HL-60/S4 (cell line): ENCODE results near the gene SELENOO.

ENCODE experiments used
- in situ Hi-C: fragments of 300-500 bp; cut with MboI; formaldehyde crosslinking; loops from 2 replicates; pipeline ENCODE4 v1.14.3; 2022; ENCODE audit warnings: low sequenced_read_pairs

SELENOO gene

DNA sequence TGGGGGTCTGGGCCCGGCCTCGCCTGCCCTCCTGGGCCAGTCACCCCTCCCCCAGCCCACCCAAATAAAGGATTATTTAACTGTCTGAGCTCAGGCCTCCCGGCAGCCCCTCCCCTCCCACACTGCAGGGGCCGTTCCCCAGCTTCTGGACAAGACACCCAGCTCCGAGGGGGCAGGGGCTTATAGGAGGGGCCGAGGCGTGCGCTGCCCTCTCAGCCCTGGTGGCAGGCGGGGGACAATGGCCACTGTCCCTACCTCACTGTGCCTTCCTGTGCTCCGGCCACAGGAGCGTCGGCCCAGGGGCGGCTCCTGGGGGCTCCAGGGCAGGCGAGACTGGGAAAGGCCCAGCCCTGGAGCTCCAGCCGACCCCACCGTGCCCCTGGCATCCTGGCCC lies 2.2 kb upstream of the SELENOO start:
- in situ Hi-C loops: no loop called here

- in situ Hi-C loops: no loop called here
Measured at GRCh38 chr22:50199251-50199721, 1.5 kb upstream of the SELENOO start.

DNA sequence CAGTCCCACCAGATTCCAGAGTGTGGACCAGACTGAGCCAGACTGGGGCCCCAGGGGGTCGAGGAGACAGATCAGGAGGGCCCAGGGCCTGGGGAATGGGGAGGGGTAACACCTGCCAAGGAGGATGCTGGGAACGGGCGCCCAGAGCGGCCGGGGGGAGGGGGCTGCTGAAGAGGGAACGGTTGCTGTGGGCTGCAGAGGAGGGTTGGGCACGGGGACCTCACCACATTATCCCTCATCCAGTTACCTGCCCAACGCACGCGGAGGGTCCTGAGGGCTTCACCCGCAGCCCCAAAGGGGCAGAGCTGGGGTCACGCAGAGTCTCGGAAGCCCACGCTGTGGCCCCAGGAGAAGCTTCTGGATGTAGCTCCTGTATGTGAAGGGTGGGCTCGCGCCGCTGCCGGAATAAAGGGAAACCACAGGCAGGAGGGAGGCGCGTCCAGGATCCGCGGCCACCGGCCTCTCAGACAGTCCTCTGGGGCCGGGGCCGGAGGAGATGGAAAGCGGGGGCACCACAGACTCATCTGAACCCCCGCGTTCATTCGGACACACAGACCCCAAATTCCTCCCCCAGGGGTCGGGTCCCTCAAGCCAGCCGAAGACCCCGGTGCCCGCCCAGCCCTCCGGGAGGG lies 866 bp upstream of the SELENOO start:
- in situ Hi-C loops: loop anchor here (25.0 kb wide), 2 partner anchors 263 to 438 kb away; no protein-coding TSS in a partner anchor

GRCh38 chr22:50201191-50202129 lies 649 bp downstream of the SELENOO start:
- in situ Hi-C loops: loop anchor here (25.0 kb wide), 2 partner anchors 264 to 439 kb away; no protein-coding TSS in a partner anchor

GRCh38 chr22:50202130-50202666 lies 1.4 kb downstream of the SELENOO start:
- in situ Hi-C loops: loop anchor here (25.0 kb wide), 2 partner anchors 265 to 440 kb away; no protein-coding TSS in a partner anchor

GRCh38 chr22:50203288-50203687 lies 2.5 kb downstream of the SELENOO start:
- in situ Hi-C loops: loop anchor here (25.0 kb wide), 2 partner anchors 266 to 441 kb away; no protein-coding TSS in a partner anchor

GRCh38 chr22:50204571-50204970 lies 3.8 kb downstream of the SELENOO start:
- in situ Hi-C loops: loop anchor here (25.0 kb wide), 2 partner anchors 267 to 442 kb away; no protein-coding TSS in a partner anchor

DNA sequence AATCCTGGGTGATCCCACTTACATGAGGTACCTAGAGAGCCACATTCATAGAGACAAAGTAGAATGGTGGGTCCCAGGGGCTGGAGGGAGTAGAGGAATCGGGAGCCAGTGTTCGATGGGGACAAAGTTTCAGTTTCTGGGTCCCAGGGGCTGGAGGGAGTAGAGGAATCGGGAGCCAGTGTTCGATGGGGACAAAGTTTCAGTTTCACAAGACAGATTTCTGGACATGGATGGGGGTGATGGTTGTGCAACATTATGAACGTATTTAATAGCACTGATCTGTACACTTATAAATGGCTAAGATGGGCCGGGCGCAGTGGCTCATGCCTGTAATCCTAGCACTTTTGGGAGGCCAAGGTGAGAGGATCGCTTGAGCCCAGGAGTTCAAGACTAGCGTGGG lies 4.2 kb downstream of the SELENOO start:
- in situ Hi-C loops: loop anchor here (25.0 kb wide), 2 partner anchors 268 to 443 kb away; no protein-coding TSS in a partner anchor

DNA sequence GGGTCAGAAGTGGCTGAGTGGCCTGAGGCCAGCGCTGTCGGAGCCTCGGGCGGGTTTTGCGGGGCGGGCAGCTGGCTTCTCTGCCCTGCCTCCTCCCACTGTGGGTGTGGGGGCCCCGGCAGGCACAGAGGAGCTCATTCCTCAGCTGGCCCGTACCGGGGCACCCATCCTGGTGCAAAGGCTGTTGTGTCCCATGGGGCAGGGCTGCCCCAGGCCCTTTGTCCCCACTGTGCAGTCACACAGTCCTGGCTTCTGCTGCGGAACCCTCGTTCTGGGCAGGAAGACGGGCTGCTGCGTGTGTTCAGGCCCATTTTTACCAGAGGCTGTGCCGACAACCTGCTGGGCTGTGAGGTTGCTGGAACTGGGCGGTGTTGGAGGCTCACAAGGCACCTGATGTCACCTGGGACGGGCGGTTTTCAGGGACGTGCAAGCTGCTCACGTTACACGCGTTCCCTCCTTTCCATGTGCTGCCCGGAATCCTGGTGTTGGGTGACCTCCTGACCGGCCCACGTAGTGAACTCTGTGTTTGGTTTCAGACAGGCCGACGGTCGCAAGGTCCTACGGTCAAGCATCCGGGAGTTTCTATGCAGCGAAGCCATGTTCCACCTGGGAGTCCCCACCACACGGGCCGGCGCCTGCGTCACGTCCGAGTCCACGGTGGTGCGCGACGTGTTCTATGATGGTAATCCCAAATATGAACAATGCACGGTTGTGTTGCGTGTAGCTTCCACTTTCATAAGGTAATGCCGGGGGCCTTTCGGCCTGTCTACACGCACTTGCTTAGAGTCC lies 5.2 kb downstream of the SELENOO start:
- in situ Hi-C loops: loop anchor here (25.0 kb wide), 2 partner anchors 269 to 444 kb away; no protein-coding TSS in a partner anchor

GRCh38 chr22:50206599-50206998 lies 5.8 kb downstream of the SELENOO start:
- in situ Hi-C loops: loop anchor here (25.0 kb wide), 2 partner anchors 269 to 444 kb away; no protein-coding TSS in a partner anchor

DNA sequence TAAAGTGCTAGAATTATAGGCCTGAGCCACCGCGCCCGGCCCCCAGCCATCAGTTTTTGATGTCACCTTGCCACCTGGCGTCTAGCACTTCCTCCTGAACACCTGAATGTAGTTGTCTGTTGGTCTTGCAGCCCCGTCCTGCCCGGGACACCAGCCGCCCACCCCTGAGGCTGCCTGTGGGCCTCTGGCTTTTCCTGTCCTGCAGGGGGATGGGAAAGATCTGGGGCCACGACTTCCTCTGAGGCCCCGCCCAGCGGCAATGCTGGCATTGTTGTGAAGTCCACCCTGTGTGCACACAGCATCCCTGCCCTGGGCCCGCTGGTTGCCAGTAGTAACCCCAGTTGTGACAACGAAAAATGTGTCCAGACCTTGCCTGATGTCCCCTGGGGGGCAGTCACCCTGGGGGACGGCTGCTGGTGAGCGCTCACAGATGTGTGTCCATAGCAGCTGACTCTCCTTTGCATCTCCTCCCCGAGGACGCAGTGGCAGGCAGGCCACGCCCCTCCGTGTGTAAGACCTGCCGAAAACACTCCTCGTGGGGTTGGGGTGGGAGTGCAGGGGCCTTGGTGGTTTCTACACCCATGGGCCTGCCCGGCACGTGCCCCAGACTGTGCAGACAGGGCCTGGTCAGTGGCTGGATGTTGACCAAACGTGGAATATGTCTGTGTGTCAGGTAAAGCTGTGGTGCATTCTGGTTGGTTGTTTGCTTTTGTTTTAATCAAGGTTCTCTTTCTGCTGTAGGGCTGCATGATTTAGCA lies 6.8 kb downstream of the SELENOO start:
- in situ Hi-C loops: loop anchor here (25.0 kb wide), 2 partner anchors 270 to 445 kb away; no protein-coding TSS in a partner anchor

DNA sequence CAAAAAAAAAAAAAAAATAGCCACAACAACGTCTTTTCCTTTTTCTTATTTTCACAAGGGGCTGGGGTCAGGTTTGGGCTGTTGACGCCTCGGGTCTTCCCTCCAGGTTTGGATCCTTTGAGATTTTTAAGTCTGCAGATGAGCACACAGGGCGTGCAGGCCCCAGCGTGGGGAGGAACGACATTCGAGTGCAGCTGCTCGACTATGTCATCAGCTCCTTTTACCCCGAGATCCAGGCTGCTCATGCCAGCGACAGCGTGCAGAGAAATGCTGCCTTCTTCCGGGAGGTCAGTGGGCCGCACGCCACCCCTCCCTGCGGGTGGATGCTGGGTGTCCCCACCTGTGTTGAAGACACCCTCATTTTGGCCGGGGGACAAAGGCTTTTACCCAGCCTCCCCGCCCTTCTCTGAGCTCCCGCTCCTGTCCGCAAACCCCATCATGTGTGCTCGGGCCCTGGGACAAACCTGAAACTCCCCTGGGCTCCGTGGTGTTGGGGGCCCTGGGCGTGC lies 7.7 kb downstream of the SELENOO start:
- in situ Hi-C loops: loop anchor here (25.0 kb wide), 2 partner anchors 271 to 446 kb away; no protein-coding TSS in a partner anchor

GRCh38 chr22:50208939-50209892 lies 8.4 kb downstream of the SELENOO start:
- in situ Hi-C loops: loop anchor here (25.0 kb wide), 2 partner anchors 272 to 447 kb away; no protein-coding TSS in a partner anchor

DNA sequence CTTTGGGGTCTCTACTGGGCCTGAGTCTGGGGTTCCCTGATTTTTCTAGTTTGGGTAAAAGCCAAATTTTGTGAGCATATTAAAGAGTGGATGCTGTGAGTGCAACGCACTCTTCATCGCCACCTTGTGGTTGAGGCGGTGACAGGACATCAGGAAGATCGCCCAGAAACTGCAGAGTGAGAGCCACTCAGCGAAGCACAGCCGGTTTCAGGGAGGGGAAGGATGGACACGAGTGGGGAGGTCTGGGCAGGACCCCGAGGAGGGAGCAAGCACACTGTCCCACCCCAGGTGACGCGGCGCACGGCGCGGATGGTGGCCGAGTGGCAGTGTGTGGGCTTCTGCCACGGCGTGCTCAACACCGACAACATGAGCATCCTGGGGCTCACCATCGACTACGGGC lies 9.1 kb downstream of the SELENOO start:
- in situ Hi-C loops: loop anchor here (25.0 kb wide), 2 partner anchors 273 to 448 kb away; no protein-coding TSS in a partner anchor

- in situ Hi-C loops: loop anchor here (25.0 kb wide), 2 partner anchors 273 to 448 kb away; no protein-coding TSS in a partner anchor
Measured at GRCh38 chr22:50210378-50211139, 9.7 kb downstream of the SELENOO start.

DNA sequence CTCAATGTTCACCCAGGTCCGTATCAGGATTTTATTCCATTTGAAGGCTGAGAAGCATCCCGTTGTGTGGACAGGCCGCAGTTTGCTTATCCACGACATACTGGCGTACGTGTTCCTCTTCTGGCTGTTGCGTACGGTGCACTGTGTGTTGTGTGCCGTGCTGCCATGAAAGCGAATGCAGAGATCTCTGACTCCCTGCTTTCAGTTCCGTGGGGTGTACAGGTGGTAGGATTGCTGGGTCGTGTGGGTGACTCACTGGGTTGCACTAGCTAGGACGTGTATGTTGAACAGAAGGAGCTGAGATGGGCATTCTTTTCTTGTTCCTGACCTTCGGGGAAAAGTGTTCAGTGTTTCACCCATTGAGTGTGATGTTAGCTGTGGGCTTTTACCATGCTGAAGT lies 10.3 kb downstream of the SELENOO start:
- in situ Hi-C loops: loop anchor here (25.0 kb wide), 2 partner anchors 274 to 449 kb away; no protein-coding TSS in a partner anchor

GRCh38 chr22:50213263-50213662 lies 12.5 kb downstream of the SELENOO start:
- in situ Hi-C loops: loop anchor here (25.0 kb wide), 2 partner anchors 276 to 451 kb away; no protein-coding TSS in a partner anchor
